Upper lobe of right lung (tissue), 1 donor: ENCODE measurements around the gene IGSF21. TPM values are rescaled to one million over a fixed set of nuclear protein-coding genes. Genes with fewer than 3 reads are reported as not detected.

Experiments used
- ATAC-seq: fragments of 200-7000 bp; cut with Tn5 transposase; one replicate; pipeline ENCODE4 v1.9.1; 2020; ENCODE audit warnings: mild to moderate bottlenecking, moderate library complexity
- DNase-seq: peaks from one replicate; pipeline ENCODE4 v3.0.0-alpha.2; 2020
- H3K27ac ChIP-seq: fragments of 200-600 bp; one replicate; pipeline ENCODE4 v1.8.0; 2022
- H3K27me3 ChIP-seq: fragments of 200-600 bp; one replicate; pipeline ENCODE4 v1.8.0; 2022; ENCODE audit warnings: mild to moderate bottlenecking
- H3K36me3 ChIP-seq: fragments of 200-600 bp; one replicate; pipeline ENCODE4 v1.8.0; 2022
- H3K4me1 ChIP-seq: fragments of 200-600 bp; one replicate; pipeline ENCODE4 v1.8.0; 2022
- H3K4me3 ChIP-seq: fragments of 200-600 bp; one replicate; pipeline ENCODE4 v1.8.0; 2022; ENCODE audit warnings: mild to moderate bottlenecking
- H3K9me3 ChIP-seq: fragments of 200-600 bp; one replicate; pipeline ENCODE4 v1.8.0; 2022
- intact Hi-C: fragments of 100-400 bp; cut with DNase I; formaldehyde crosslinking; loops from one replicate; pipeline ENCODE4 v1.11.0; 2022
- total RNA-seq: library from RNA; stranded (reverse); fragmentation: NEBNext Ultra II Directional; extraction: Animal tissue kit (Norgen Biotek cat#: 25700); gene quantifications from one replicate; pipeline ENCODE4 v1.2.1, GENCODE V29; 2021
- TF ChIP-seq, protein P1 (sequence below): fragments of 200-600 bp; IDR thresholded peaks from one replicate; pipeline ENCODE4 v1.8.0; 2022; ENCODE audit warnings: antibody characterized with exemption
- donor health status: DM: no; HTN: yes; CAD: no; lungs with severe emphysema.

IGSF21 gene
- total RNA-seq, 1 donor from 2014 or later, result 3.2 TPM

GRCh38 chr1:18116777-18117176 is 9.2 kb downstream of the IGSF21 start:
- Histone ChIP-seq H3K9me3 (no peaks in the 10 kb centered on the region), H3K36me3 (no peaks in the 10 kb centered on the region), H3K4me3 (no peak overlapping the region), H3K4me1 (no peaks in the 10 kb centered on the region), H3K27ac (no peak overlapping the region), H3K27me3 (peaks cover 22% of the 10 kb centered on the region)
- intact Hi-C loops, result no loop called here
- DNase-seq (no peak), ATAC-seq (no peak)
- TF ChIP-seq, protein P1, sequence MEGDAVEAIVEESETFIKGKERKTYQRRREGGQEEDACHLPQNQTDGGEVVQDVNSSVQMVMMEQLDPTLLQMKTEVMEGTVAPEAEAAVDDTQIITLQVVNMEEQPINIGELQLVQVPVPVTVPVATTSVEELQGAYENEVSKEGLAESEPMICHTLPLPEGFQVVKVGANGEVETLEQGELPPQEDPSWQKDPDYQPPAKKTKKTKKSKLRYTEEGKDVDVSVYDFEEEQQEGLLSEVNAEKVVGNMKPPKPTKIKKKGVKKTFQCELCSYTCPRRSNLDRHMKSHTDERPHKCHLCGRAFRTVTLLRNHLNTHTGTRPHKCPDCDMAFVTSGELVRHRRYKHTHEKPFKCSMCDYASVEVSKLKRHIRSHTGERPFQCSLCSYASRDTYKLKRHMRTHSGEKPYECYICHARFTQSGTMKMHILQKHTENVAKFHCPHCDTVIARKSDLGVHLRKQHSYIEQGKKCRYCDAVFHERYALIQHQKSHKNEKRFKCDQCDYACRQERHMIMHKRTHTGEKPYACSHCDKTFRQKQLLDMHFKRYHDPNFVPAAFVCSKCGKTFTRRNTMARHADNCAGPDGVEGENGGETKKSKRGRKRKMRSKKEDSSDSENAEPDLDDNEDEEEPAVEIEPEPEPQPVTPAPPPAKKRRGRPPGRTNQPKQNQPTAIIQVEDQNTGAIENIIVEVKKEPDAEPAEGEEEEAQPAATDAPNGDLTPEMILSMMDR, result no peak

- Histone ChIP-seq H3K27ac (no peak overlapping the region), H3K9me3 (no peaks in the 10 kb centered on the region), H3K4me1 (no peaks in the 10 kb centered on the region), H3K36me3 (no peaks in the 10 kb centered on the region), H3K4me3 (no peak overlapping the region), H3K27me3 (peaks cover 15% of the 10 kb centered on the region)
- DNase-seq (no peak), ATAC-seq (peak; percentile 46)
- intact Hi-C loops, result no loop called here
- TF ChIP-seq, protein P1, result no peak
Observed at GRCh38 chr1:18118078-18118477, 10.5 kb downstream of the IGSF21 start.

- ATAC-seq (no peak), DNase-seq (no peak)
- TF ChIP-seq, protein P1, result no peak
- Histone ChIP-seq H3K4me1 (no peaks in the 10 kb centered on the region), H3K4me3 (no peak overlapping the region), H3K27me3 (peaks cover 15% of the 10 kb centered on the region), H3K27ac (no peak overlapping the region), H3K36me3 (no peaks in the 10 kb centered on the region), H3K9me3 (no peaks in the 10 kb centered on the region)
- intact Hi-C loops, result no loop called here
Observed at GRCh38 chr1:18118491-18118890, 10.9 kb downstream of the IGSF21 start.

DNA sequence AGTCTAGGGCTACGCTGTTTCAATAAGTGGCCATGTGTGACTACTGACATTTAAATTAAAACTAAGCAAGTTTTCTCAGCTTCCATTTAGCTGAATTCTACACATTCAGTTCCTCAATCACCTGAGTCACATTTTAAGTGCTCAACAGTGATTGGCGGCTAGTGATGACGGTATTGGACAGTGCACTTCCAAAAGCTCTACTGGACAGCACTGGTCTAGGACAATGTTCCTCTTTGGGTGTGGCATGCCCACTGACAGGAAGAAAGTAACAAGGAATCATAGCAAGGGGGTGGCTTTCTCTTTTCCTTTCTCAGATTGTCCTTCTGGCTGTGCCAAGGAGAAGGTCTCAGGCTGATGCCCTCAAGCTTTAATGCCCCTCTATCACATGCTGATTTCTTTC is 11.7 kb downstream of the IGSF21 start:
- DNase-seq, result no peak
- ATAC-seq, result no peak
- Histone ChIP-seq H3K27me3 (peaks cover 15% of the 10 kb centered on the region), H3K36me3 (no peaks in the 10 kb centered on the region), H3K27ac (no peak overlapping the region), H3K4me1 (no peaks in the 10 kb centered on the region), H3K9me3 (no peaks in the 10 kb centered on the region), H3K4me3 (no peak overlapping the region)
- intact Hi-C loops, result no loop called here
- TF ChIP-seq, protein P1, result no peak

DNA sequence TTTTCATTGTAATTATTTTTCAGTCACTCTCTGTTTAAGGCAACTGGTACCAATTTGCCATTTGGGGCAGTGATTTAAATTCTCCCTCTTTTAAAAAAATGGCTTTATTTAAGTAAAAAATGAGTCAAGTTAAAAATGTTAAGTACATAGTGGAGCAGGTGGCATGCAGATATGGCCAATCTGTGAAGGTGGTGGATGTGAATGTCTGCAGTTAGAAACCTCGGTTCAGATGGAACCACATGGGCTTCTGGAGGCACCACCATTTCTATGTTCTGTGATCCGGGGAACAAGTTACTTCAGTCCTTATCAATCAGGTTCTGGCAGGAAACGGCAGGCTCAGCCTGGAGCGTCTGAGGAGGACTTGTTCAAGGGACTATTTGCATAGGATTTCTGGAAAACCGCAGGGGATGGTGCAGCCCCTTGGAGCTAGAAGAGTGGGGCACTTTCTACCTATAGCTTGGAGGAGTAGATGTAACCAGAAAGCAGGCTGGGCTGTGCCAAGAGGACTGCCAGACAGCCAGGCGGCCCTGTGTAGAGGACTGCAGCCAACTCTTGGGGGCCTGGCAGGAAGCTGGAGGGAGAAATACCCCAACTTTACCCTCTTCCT is 12.3 kb downstream of the IGSF21 start:
- DNase-seq (no peak), ATAC-seq (no peak)
- no peaks in the 10 kb centered on the region for H3K36me3 ChIP-seq
- no peaks in the 10 kb centered on the region for H3K9me3 ChIP-seq
- intact Hi-C loops, result no loop called here
- H3K27ac ChIP-seq, result no peak overlapping the region
- H3K4me1 ChIP-seq, result no peaks in the 10 kb centered on the region
- peaks cover 15% of the 10 kb centered on the region for H3K27me3 ChIP-seq
- no peak overlapping the region for H3K4me3 ChIP-seq
- TF ChIP-seq, protein P1, result no peak

- no peak overlapping the region for H3K4me3 ChIP-seq
Observed at GRCh38 chr1:18120638-18121037, 13.0 kb downstream of the IGSF21 start.

More at GRCh38 chr1:18120638-18121037, 13.0 kb downstream of the IGSF21 start:
- Histone ChIP-seq H3K27ac (no peak overlapping the region), H3K4me1 (no peaks in the 10 kb centered on the region), H3K27me3 (peaks cover 15% of the 10 kb centered on the region), H3K9me3 (no peaks in the 10 kb centered on the region), H3K36me3 (no peaks in the 10 kb centered on the region)
- TF ChIP-seq, protein P1, result no peak
- DNase-seq (no peak), ATAC-seq (no peak)
- intact Hi-C loops, result no loop called here
